Mammary epithelial cell (primary cell): ENCODE measurements around the gene SCYGR3.

Experiments
- EZH2 ChIP-seq: IDR thresholded peaks from 2 replicates; pipeline ENCODE4 v1.6.1; 2012; ENCODE audit warnings: low read length, inconsistent platforms, borderline replicate concordance
- TF ChIP-seq, protein P1 (sequence below), 2 donors: IDR thresholded peaks in 1 of 2; conservative IDR thresholded peaks in 1 of 2; 2 replicates each; pipeline ENCODE4 v1.5.1; 2011 to 2012; ENCODE audit warnings: inconsistent platforms in 2 of 2, low read length in 2 of 2, mild to moderate bottlenecking in 2 of 2, control low read depth in 1 of 2, low read depth in 1 of 2; ENCODE audit not compliant: insufficient read depth in 1 of 2; ENCODE audit errors: extremely low read depth in 1 of 2

- TF ChIP-seq, protein P1, sequence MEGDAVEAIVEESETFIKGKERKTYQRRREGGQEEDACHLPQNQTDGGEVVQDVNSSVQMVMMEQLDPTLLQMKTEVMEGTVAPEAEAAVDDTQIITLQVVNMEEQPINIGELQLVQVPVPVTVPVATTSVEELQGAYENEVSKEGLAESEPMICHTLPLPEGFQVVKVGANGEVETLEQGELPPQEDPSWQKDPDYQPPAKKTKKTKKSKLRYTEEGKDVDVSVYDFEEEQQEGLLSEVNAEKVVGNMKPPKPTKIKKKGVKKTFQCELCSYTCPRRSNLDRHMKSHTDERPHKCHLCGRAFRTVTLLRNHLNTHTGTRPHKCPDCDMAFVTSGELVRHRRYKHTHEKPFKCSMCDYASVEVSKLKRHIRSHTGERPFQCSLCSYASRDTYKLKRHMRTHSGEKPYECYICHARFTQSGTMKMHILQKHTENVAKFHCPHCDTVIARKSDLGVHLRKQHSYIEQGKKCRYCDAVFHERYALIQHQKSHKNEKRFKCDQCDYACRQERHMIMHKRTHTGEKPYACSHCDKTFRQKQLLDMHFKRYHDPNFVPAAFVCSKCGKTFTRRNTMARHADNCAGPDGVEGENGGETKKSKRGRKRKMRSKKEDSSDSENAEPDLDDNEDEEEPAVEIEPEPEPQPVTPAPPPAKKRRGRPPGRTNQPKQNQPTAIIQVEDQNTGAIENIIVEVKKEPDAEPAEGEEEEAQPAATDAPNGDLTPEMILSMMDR (conservative IDR thresholded peaks at IDR 0.05 in 1 of 2, IDR thresholded peaks at IDR 0.05 in 1 of 2; ENCODE audit: extremely low read depth in 1 of 2, insufficient read depth in 1 of 2, low read depth in 1 of 2, low read length in 2 of 2), result no peak
- no peak for TF ChIP-seq EZH2
Measured at GRCh38 chr2:227597998-227598397, 16.6 kb downstream of the SCYGR3 start.
